Heart left ventricle (tissue), 16 donors: ENCODE data around the gene RTTN. TPM values are rescaled to one million over a fixed set of nuclear protein-coding genes. Genes with fewer than 3 reads are reported as not detected.

Experiments
- ATAC-seq, 4 donors: fragments of 200-7000 bp; cut with Tn5 transposase; one replicate each; pipeline ENCODE4 v1.9.1; 2020 to 2022; ENCODE audit warnings: moderate library complexity in 4 of 4, mild to moderate bottlenecking in 3 of 4, moderate number of reproducible peaks in 1 of 4
- DNase-seq, 5 donors: peaks; one replicate each; pipeline ENCODE4 v3.0.0-alpha.2; 2020
- H3K27ac ChIP-seq, 12 donors: fragments of 200-600 bp; sonication (generic) in 4 of 12; one replicate each; pipeline versions ENCODE4 v1.5.0 to v1.8.0; 2016 to 2022; ENCODE audit warnings: mild to moderate bottlenecking in 2 of 12
- H3K27me3 ChIP-seq, 9 donors: fragments of 200-600 bp; sonication (generic) in 2 of 9; one replicate each; pipeline versions ENCODE4 v1.5.1 to v1.8.0; 2016 to 2022; ENCODE audit warnings: mild to moderate bottlenecking in 3 of 9
- H3K36me3 ChIP-seq, 9 donors: fragments of 200-600 bp; sonication (generic) in 2 of 9; one replicate each; pipeline versions ENCODE4 v1.5.0 to v1.8.0; 2018 to 2022; ENCODE audit warnings: mild to moderate bottlenecking in 2 of 9
- H3K4me1 ChIP-seq, 12 donors: fragments of 200-600 bp; sonication (generic) in 4 of 12; one replicate each; pipeline versions ENCODE4 v1.5.0 to v1.8.0; 2016 to 2022; ENCODE audit warnings: mild to moderate bottlenecking in 3 of 12
- H3K4me3 ChIP-seq, 12 donors: fragments of 200-600 bp; sonication (generic) in 4 of 12; one replicate each; pipeline versions ENCODE4 v1.5.0 to v1.8.0; 2017 to 2022; ENCODE audit warnings: mild to moderate bottlenecking in 9 of 12, moderate library complexity in 4 of 12
- H3K9me3 ChIP-seq, 12 donors: fragments of 200-600 bp; sonication (generic) in 4 of 12; one replicate each; pipeline versions ENCODE4 v1.5.0 to v1.8.0; 2016 to 2022; ENCODE audit warnings: mild to moderate bottlenecking in 1 of 12
- CTCF ChIP-seq, 12 donors: fragments of 200-600 bp; sonication (generic) in 4 of 12; IDR thresholded peaks; one replicate each; pipeline versions ENCODE4 v1.5.0 to v1.8.0; 2018 to 2022; ENCODE audit warnings: antibody characterized with exemption in 12 of 12, mild to moderate bottlenecking in 5 of 12
- POLR2A ChIP-seq, 2 donors: fragments of 450-650 bp; IDR thresholded peaks; one replicate each; pipeline ENCODE4 v1.6.1; 2017; ENCODE audit warnings: antibody characterized with exemption in 2 of 2, mild to moderate bottlenecking in 2 of 2, moderate library complexity in 2 of 2
- WGBS, 4 donors: extraction: QIAGEN DNeasy Blood & Tissue Kit in 2 of 4; methylation state at CpG; one replicate each; pipeline versions ENCODE4 v1.1.5 to v1.1.7; 2013 to 2018; 5-methylcytosine and 5-hydroxymethylcytosine counted together
- intact Hi-C, 10 donors: fragments of 100-400 bp; cut with DNase I; formaldehyde crosslinking; loops; one replicate each; pipeline versions ENCODE4 v1.11.1 to v1.14.2; 2022
- polyA plus RNA-seq, 2 donors: library from polyadenylated mRNA; stranded (reverse); fragments of 200-250 nt; gene quantifications; one replicate each; pipeline ENCODE4 v1.2.3, GENCODE V29; 2013
- total RNA-seq, 9 donors: library from RNA; depleted of rRNA in 2 of 9; stranded (reverse); fragments of >200 nt in 2 of 9; fragmentation: NEBNext Ultra II Directional in 3 of 9; extraction: Animal tissue kit (Norgen Biotek cat#: 25700) in 3 of 9; gene quantifications; one replicate each; pipeline versions ENCODE4 v1.1.0 to v1.2.4, GENCODE V29; 2016 to 2023
- donor health status: ischemic (EF 13 %, LVEDD 7.1; RV severe dilation, severe dysfunction).
- donor health status: healthy with polysubstance abuse.
- donor health status: DM: no; HTN: yes; CAD: no.
- donor health status: DM: no; HTN: no; CAD: no.
- donor health status: ischemic (EF 25% LVEDD 6.9; RV normal size, moderate dysfunction).
- donor health status: ischemic (EF 25% LVEDD 5.7; RV mildly dilated, moderate dysfunction).
- donor health status: healthy.
- donor health status: DM: yes; HTN: yes; CAD: no.
- donor health status: ischemic (EF 35%, LVEDD 5.7; RV mildly dilated, moderate dysfunction).
- donor health status: nonischemic (EF 11% LVEDD 7.7; RV severe dilation, severe dysfunction).
- donor health status: DM: yes; HTN: yes; CAD: no.
- donor health status: PGD.
- donor health status: ischemic (EF 29% LVEDD 5.4; RV normal size, mild dysfunction).
- donor health status: nonischemic (EF 23%, LVEDD 6.1; RV moderate dilation, normal function).

The RTTN gene
- total and polyA plus RNA-seq, 11 donors = 5.8 to 14.3 (median 8.1) TPM

- TF ChIP-seq CTCF (IDR thresholded peaks at IDR 0.05) (no peak), POLR2A (IDR thresholded peaks at IDR 0.05) (no peak)
- Histone ChIP-seq H3K4me1 (no peaks in the 10 kb centered on the region), H3K36me3 (no peaks in the 10 kb centered on the region), H3K9me3 (peaks cover 0 to 24% (median 19%) of the 10 kb centered on the region in 12 donors), H3K27me3 (no peaks in the 10 kb centered on the region), H3K4me3 (no peak overlapping the region), H3K27ac (no peak overlapping the region)
- WGBS, 4 donors = 34 to 46% (median 40%) methylated on average over 2 of the region's 2 CpGs
- intact Hi-C loops = no loop called here
- ATAC-seq = no peak
- DNase-seq = no peak
Observed at GRCh38 chr18:70228536-70228935, 23.0 kb upstream of the RTTN start.

DNA sequence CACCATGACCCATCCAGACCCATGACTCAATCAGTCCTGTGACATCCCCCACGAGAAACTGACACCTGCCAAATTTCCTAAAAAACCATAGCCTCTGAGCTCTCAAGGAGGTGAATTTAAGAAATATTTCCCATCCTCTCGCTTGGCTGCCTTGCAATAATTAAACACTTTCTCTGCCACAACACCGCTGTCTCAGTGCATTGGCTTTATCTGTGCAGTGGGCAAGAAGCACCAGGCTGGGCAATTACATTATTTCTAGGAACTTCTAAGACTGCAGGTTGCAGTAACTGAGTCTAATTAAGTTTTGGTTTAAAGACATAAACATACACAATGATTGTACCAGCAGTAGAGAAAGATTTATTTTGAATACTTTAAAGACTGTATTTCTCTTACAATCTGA is 22.0 kb upstream of the RTTN start:
- ATAC-seq (no peak), DNase-seq (no peak)
- H3K27me3 ChIP-seq = no peaks in the 10 kb centered on the region
- H3K36me3 ChIP-seq = no peaks in the 10 kb centered on the region
- peaks cover 0 to 24% (median 19%) of the 10 kb centered on the region in 12 donors for H3K9me3 ChIP-seq
- TF ChIP-seq CTCF (IDR thresholded peaks at IDR 0.05) (no peak), POLR2A (IDR thresholded peaks at IDR 0.05) (no peak)
- no peak overlapping the region for H3K4me3 ChIP-seq
- WGBS, 4 donors = 64 to 92% (median 78%) methylated on average over 3 of the region's 3 CpGs
- no peaks in the 10 kb centered on the region for H3K4me1 ChIP-seq
- intact Hi-C loops = no loop called here
- H3K27ac ChIP-seq = no peak overlapping the region

GRCh38 chr18:70221915-70222278 is 16.4 kb upstream of the RTTN start:
- Histone ChIP-seq H3K27me3 (no peaks in the 10 kb centered on the region), H3K27ac (no peak overlapping the region), H3K9me3 (peaks cover 0 to 7% (median 3%) of the 10 kb centered on the region in 12 donors), H3K4me3 (no peak overlapping the region), H3K36me3 (no peaks in the 10 kb centered on the region), H3K4me1 (peaks cover 0 to 10% (median 0%) of the 10 kb centered on the region in 12 donors)
- WGBS, 4 donors = 83 to 84% (median 83%) methylated on average over 6 of the region's 6 CpGs
- ATAC-seq = no peak
- DNase-seq = no peak
- intact Hi-C loops = loop anchor here in 1 of 10 donors (5.0 kb wide), 1 partner anchor 55 kb away; no protein-coding TSS in a partner anchor
- TF ChIP-seq CTCF (IDR thresholded peaks at IDR 0.05) (no peak), POLR2A (IDR thresholded peaks at IDR 0.05) (no peak)

DNA sequence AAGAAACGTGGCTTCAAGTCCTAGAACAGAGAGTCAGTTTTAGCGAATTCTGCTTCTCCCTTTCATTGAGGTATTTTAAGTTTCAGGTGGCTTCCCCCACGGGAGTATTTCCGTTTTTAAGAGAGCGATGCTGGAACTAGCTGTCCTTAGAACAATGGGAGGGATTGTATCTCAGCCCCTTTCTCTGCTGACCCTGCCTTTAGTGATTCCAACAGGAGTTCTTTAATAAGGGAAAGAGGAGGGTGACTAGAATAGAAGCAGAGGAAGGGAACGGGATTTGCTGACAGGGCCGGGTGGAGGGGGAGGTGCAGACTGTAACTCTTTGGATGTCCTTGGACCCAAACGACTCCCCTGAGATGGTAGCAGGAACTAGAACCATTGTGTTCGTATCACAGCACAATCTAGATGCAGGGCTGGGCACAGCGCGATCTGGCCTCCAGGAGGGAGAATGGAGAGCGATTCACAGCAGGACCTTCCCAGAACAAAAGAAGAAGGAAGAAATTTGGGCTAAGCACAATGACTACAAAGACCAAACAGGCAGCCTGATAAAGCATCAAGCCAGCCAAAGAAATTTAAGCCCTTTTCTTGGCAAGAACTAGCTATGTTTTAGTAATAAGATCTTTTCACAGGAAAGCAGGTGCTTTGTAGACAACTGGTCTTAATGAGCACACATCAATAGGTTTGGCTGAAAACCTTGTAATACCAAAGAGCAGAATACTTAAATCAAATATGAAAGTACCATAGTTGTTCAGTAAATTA is 15.8 kb upstream of the RTTN start:
- TF ChIP-seq CTCF (IDR thresholded peaks at IDR 0.05) = no peak
- no peak for TF ChIP-seq POLR2A (IDR thresholded peaks at IDR 0.05)
- H3K4me1 ChIP-seq = peaks cover 0 to 10% (median 0%) of the 10 kb centered on the region in 12 donors
- H3K27ac ChIP-seq = peak overlapping the region in 1 of 12 donors; percentile 15
- peak overlapping the region in 2 of 12 donors; percentile 5 to 19 for H3K4me3 ChIP-seq
- DNase-seq (peak in 1 of 5 donors; percentile 48), ATAC-seq (peak; percentile 57 to 76 (median 64))
- 33 to 47% (median 38%) methylated on average over 12 of the region's 12 CpGs for WGBS, 4 donors
- H3K27me3 ChIP-seq = no peaks in the 10 kb centered on the region
- H3K36me3 ChIP-seq = no peaks in the 10 kb centered on the region
- intact Hi-C loops = loop anchor here in 1 of 10 donors (5.0 kb wide), 1 partner anchor 56 kb away; no protein-coding TSS in a partner anchor
- H3K9me3 ChIP-seq = peaks cover 0 to 2% (median 0%) of the 10 kb centered on the region in 12 donors
